ENCODE measurements around the gene TTC34.

GRCh38 chr1:2632051-2632430 lies 169.5 kb downstream of the TTC34 start:
- no peak for TF ChIP-seq CTCF (conservative IDR thresholded peaks at IDR 0.05; ENCODE audit: low read depth in 2 of 2)
- TF ChIP-seq REST (IDR thresholded peaks at IDR 0.05; ENCODE audit: unreplicated experiment), result no peak
- no peak for TF ChIP-seq EZH2phosphoT487 (IDR thresholded peaks at IDR 0.05; ENCODE audit: unreplicated experiment)
- TF ChIP-seq JUNB (IDR thresholded peaks at IDR 0.05; ENCODE audit: unreplicated experiment), result no peak
